GM18498 (cell line): Measurements from ENCODE around the gene ACTMAP.
A peak's percentile ranks its signal among the peaks of the same experiment; 100 is the strongest.
"Not testable (repeated sequence)": the region's sequence is repeated elsewhere in the genome, so short reads cannot be mapped to it uniquely, and the experiment has no call there.

Experiments used
- ATAC-seq: cut with Tn5 transposase; IDR thresholded peaks from one replicate; pipeline ENCODE4 v1.9.1; 2021; ENCODE audit warnings: mild to moderate bottlenecking, moderate library complexity; ENCODE audit not compliant: unreplicated experiment

ACTMAP gene, protein sequence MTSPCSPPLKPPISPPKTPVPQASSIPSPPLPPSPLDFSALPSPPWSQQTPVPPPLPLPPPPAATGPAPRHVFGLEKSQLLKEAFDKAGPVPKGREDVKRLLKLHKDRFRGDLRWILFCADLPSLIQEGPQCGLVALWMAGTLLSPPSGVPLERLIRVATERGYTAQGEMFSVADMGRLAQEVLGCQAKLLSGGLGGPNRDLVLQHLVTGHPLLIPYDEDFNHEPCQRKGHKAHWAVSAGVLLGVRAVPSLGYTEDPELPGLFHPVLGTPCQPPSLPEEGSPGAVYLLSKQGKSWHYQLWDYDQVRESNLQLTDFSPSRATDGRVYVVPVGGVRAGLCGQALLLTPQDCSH

GRCh38 chr19:40750058-40750873 lies at the start of gene ACTMAP:
Gene ACTMAP, minus strand, starts transcription at chr19:40750477. Its CDS starts 674 bp downstream, at chr19:40749803.
- peak; percentile 88 for ATAC-seq

DNA sequence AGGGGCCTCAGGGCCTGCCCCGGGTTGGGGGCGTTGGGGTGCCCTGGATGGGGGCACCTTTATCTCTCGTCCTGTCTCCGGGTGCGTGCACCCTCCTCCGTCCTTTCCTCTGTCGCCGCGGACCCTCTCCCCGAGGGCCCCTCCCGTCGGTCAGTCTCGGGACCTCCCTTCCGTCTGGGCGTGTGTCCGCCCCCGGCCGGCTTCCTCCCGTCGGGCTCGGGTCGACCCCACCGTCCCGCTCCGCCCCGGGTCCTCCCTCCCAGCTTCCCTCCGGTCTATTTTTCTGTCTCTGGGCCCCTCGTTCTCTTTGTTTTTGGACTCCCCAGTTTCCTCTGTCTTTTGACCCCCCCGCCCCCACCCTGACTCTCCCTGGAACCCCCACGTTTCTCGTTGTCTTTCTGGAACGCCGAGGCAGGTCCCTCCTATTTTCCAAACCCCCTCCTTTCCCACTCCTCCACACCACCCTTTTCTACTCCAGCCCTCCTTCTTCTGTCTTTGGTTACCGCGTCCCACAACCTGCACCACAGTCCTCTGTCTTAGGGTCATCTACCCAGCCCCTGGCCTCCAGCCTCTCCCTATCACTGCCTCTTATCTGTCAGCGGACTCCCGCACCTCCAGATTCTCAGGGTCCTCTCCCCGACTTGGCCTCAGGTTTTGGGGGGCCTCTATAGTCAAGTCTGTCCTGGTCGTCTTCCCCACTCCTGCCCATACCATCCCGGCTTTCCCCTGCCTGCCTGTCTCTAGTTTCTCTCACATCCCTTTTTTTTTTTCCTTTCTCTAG lies 49.5 kb upstream of the ACTMAP start:
- ATAC-seq = no peak

GRCh38 chr19:40798683-40799557 lies 48.6 kb upstream of the ACTMAP start, which contains the start of gene EGLN2:
Gene EGLN2, plus strand, starts transcription at chr19:40799191. Its CDS starts 1,382 bp downstream, at chr19:40800573.
- ATAC-seq = peak; percentile 79

DNA sequence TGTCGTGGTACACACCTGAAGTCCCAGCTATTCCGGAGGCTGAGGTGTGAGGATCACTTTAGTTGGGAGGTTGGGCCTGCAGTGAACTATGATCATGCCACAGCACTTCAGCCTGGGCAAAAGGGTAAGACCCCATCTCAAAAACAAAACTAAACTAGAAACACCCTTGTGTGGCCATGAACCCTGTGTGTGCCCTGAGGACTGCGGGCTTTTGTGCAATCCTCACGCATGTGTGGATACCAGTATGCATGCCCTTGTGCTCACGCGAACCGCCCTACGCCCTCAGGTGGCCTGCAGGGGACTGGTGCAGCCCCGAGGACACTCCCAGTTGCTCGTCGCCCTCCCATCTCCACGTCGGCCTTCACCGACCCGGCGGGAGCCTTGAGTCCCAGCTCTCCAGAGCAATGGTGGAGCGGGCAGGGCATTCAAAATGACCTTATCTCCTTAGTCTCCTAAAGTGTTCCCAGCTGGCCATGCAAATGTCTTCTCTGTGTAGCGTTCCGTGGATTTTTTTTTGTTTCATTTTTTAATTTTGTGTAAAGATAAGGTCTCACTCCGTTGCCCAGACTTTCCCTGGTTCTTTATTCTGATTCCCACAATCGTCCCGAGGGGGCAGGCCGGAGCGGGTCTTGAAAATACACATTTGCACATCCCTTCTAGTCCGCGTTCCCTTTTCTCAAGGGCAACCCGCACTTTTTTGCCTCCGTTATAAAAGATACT lies 47.8 kb upstream of the ACTMAP start:
- peak; percentile 32 for ATAC-seq

DNA sequence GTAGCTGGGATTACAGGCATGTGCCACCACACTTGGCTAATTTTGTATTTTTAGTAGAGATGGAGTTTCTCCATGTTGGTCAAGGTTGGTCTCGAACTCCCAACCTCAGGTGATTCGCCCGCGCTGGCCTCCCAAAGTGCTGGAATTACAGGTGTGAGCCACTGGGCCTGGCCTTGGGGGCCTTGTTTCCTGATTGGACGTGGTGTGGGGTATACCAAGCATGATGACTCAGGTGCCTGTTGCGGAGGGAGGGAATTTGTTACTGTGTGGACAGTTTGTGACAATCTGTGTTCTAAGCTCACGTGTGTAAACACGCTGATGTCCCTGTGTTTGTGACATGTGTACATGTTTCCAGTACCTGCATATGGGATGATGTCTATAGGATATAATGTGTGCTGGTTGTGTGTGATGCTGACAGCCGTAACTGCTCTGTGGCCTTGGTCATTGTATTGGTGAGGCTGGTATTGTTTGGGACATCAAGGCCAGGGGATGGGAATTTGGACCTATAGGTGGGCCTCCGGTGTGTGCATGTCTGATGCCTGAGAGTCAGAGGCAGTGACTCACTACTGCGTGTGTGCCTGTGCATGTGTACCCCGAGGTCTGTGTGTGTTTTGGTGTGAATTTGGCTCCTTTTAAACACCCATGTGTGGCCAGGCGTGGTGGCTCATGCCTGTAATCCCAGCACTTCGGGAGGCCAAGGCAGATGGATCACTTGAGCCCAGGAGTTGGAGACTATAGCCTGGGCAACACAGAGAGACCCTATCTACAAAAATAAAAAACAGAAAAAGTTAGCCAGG lies 47.1 kb upstream of the ACTMAP start:
- ATAC-seq = no peak

GRCh38 chr19:40791996-40792395 lies 41.7 kb upstream of the ACTMAP start:
- no peak for ATAC-seq

GRCh38 chr19:40791349-40791748 lies 41.1 kb upstream of the ACTMAP start:
- no peak for ATAC-seq

DNA sequence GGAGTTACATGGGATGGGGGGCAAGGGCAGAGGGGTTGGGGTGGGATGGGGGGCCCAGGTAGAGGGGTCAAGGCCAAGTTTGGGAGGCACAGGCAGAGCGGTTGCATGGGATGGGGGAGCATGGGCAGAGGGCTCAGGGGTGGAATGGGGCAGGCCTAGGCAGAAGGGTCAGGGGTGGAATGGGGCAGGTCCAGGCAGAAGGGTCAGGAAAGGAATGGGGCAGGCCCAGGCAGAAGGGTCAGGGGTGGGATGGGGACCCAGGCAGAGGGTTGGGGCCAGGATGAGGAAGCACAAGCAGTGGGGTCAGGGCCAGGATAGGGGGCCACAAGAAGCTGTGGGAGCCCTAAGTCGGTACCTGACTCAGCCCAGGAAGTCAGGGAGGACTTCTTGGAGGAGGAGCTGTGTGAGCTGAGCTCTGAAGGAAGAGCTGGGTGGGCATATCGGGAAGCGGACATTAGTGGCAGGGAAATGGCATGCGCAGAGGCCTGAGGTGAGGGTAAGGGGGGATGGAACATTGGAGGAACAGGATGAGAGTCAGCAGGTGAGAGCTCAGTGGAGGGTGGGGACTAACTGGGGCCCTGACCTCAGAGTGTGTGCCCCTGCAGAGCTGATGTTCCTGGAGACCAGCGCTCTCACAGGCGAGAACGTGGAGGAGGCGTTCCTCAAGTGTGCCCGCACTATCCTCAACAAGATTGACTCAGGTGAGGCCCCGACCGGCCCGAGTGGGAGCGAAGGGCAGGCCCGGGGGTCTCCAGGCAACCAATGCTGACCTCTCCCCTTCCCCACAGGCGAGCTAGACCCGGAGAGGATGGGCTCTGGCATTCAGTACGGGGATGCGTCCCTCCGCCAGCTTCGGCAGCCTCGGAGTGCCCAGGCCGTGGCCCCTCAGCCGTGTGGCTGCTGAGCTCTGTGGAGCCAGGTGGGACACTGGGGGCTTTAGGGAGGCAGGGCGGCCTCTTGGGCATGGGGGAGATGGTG lies 36.1 kb upstream of the ACTMAP start:
- no peak for ATAC-seq

DNA sequence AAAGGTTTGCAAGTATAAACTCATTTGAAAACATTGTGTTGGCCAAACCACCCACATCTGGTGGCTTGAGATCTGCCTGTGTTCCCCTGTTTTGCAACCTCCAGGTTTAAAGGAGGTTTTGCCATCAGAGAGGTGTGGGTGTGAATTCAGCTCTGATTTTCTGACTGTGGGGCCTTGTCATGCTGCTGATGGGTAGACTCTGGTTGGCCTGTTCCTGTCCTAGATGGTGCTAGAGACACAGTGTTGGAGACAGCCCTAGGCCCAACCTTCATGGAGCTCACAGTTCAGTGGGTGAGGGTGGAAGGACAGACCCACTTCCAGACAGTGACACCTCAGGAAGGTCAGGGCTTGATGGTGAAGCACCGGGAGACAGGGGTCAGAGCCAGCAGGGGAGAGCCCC lies 35.2 kb upstream of the ACTMAP start:
- no peak for ATAC-seq

- ATAC-seq = not testable (repeated sequence)
Measured at GRCh38 chr19:40784146-40784545, 33.9 kb upstream of the ACTMAP start.

DNA sequence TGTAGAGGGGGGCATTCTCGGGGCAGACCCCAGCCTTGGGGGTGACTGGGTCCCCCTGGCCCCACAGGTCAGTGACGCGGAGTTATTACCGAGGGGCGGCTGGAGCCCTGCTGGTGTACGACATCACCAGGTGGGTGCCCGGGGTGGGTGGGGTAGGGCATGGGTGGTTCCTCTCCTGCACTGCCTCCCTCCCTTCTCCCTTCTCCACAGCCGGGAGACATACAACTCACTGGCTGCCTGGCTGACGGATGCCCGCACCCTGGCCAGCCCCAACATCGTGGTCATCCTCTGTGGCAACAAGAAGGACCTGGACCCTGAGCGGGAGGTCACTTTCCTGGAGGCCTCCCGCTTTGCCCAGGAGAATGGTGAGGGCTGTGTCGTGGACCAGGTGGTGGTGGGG lies 33.4 kb upstream of the ACTMAP start:
- no peak for ATAC-seq

DNA sequence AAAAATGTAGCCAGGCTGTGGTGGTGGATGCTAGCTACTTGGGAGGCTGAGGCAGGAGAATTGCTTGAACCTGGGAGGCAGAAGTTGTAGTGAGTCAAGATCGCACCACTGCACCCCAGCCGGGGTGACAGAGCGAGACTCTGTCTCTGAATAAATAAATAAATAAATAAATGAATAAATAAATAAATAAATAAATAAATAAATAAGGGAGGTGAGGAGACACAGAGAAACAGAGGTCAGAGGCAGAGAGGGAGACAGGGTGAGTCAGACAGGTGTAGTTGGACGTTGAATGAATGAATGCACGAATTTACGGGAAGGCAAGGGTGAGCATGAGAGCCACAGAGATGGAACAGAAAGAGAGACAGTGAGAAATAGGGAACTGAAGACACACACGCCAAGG lies 30.9 kb upstream of the ACTMAP start:
- ATAC-seq = no peak

GRCh38 chr19:40780582-40780981 lies 30.3 kb upstream of the ACTMAP start:
- no peak for ATAC-seq

DNA sequence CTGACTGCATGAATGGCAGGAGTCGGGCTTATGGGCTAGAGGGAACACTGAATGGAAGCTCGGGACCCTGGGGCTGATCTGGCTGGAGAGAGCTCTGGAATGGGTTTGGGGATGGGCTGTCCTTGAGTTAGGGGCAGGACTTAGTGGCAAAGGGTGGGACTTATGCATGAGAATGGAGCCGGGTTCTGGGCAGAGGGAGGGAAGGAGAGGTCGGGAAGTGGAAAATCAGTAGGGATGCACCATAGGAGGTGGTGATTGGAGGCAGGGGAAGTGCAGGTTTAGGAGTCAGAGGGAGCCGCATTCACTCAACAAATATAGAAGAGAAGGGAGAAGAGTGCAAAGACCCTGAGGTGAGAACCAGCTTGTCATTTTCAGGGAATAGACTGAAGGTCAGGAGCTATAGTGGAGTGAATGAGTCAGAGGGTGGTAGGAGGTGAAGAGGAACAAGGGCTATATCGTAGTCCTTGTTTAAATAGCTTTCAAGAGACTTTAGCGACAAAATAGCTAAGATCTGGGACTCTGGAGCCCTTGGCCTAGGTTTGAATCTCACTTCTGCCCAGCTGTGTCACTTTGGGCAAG lies 28.5 kb upstream of the ACTMAP start:
- no peak for ATAC-seq

- ATAC-seq = peak; percentile 67
Measured at GRCh38 chr19:40777937-40778705, 27.8 kb upstream of the ACTMAP start, which contains the start of gene RAB4B. Gene RAB4B, plus strand, starts transcription at chr19:40778247. Its CDS starts 129 bp downstream, at chr19:40778376.

GRCh38 chr19:40777645-40777936 lies 27.3 kb upstream of the ACTMAP start:
- ATAC-seq = no peak
